ENCODE data around the gene HTR7.

DNA sequence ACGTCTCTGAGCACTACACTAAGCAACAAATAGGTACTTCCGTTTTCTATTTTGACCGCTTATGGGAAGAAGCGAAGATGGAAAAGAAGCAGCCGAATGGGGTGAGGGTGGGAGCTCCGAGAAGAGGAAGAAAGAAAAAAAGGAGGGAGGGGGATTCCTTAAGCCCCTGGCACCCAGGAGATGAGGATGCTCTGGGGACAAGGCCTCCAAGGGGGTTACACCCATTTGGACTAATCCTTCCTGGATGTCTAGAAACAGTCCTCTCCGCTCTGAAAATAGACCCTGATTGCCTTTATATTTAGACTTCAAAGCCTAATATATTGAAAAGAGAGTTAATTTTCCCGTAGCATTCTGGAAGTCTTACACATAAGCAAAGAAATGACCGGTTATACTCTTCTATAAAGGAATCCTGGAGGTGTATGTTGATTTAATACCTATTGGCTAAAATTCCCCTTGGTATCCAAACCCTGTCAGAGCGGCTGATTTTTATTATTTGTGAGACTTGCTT lies 676 bp upstream of the HTR7 start:
- TF ChIP-seq CTCF (conservative IDR thresholded peaks at IDR 0.05; ENCODE audit: low read depth, low read length) = no peak
- no peak for TF ChIP-seq EZH2 (IDR thresholded peaks at IDR 0.05; ENCODE audit: low read length, unreplicated experiment)
- no peak for TF ChIP-seq EZH2phosphoT487 (IDR thresholded peaks at IDR 0.05; ENCODE audit: borderline replicate concordance, low read length)

Measured in PC-3 (cell line).